H9 (cell line): ENCODE results near the gene GFRA1. TPM values are rescaled to one million over a fixed set of nuclear protein-coding genes. Genes with fewer than 3 reads are reported as not detected.

ENCODE experiments used
- DNase-seq: peaks from one replicate; pipeline ENCODE4 v3.0.0-alpha.2; 2017
- H2AFZ ChIP-seq: one replicate; pipeline ENCODE4 v1.6.1; 2013; ENCODE audit warnings: mild to moderate bottlenecking, low read length, control low read depth, moderate library complexity
- H2AK5ac ChIP-seq: 2 replicates; pipeline ENCODE4 v1.6.1; 2013; ENCODE audit warnings: low read length, control low read depth, mixed read lengths; ENCODE audit not compliant: insufficient read length
- H2BK120ac ChIP-seq: one replicate; pipeline ENCODE4 v1.6.1; 2013; ENCODE audit warnings: low read depth, mild to moderate bottlenecking, low read length, control low read depth, inconsistent platforms; ENCODE audit not compliant: poor library complexity, severe bottlenecking
- H2BK12ac ChIP-seq: 2 replicates; pipeline ENCODE4 v1.6.1; 2013; ENCODE audit warnings: low read length, control low read depth, mixed read lengths, low read depth; ENCODE audit not compliant: insufficient read length
- H2BK15ac ChIP-seq: 2 replicates; pipeline ENCODE4 v1.6.1; 2013; ENCODE audit warnings: low read depth, low read length, control low read depth
- H2BK20ac ChIP-seq: one replicate; pipeline ENCODE4 v1.6.1; 2013; ENCODE audit warnings: low read depth, mild to moderate bottlenecking, low read length, control low read depth, inconsistent platforms; ENCODE audit not compliant: poor library complexity, severe bottlenecking
- H2BK5ac ChIP-seq: 2 replicates; pipeline ENCODE4 v1.6.1; 2013; ENCODE audit warnings: low read length, control low read depth, mixed read lengths; ENCODE audit not compliant: insufficient read length
- H3K14ac ChIP-seq: 2 replicates; pipeline ENCODE4 v1.6.1; 2013; ENCODE audit warnings: low read length, control low read depth; ENCODE audit not compliant: insufficient read depth
- H3K18ac ChIP-seq: 2 replicates; pipeline ENCODE4 v1.6.1; 2013; ENCODE audit warnings: low read depth, mild to moderate bottlenecking, mixed read lengths, low read length, control low read depth; ENCODE audit not compliant: insufficient read length
- H3K23ac ChIP-seq: 2 replicates; pipeline ENCODE4 v1.6.1; 2013; ENCODE audit warnings: low read length, control low read depth, mixed read lengths, low read depth; ENCODE audit not compliant: insufficient read length
- H3K23me2 ChIP-seq: 2 replicates; pipeline ENCODE4 v1.6.1; 2013; ENCODE audit warnings: low read depth, mild to moderate bottlenecking, mixed read lengths, low read length, control low read depth; ENCODE audit not compliant: insufficient read length, poor library complexity, severe bottlenecking
- H3K27ac ChIP-seq: 2 replicates; pipeline ENCODE4 v1.5.1; 2013; ENCODE audit warnings: low read length, control low read depth, mixed read lengths, low read depth; ENCODE audit not compliant: insufficient read length
- H3K27me3 ChIP-seq: 2 replicates; pipeline ENCODE4 v1.6.1; 2013; ENCODE audit warnings: low read length, control low read depth, inconsistent platforms; ENCODE audit not compliant: insufficient read depth
- H3K4ac ChIP-seq: 2 replicates; pipeline ENCODE4 v1.6.1; 2013; ENCODE audit warnings: low read depth, mild to moderate bottlenecking, control low read depth, inconsistent platforms, low read length, moderate library complexity
- H3K4me1 ChIP-seq: 2 replicates; pipeline ENCODE4 v1.6.1; 2013; ENCODE audit warnings: low read length, control low read depth, inconsistent platforms; ENCODE audit not compliant: insufficient read depth
- H3K4me2 ChIP-seq: 2 replicates; pipeline ENCODE4 v1.6.1; 2013; ENCODE audit warnings: low read length, control low read depth, mixed read lengths; ENCODE audit not compliant: insufficient read length, insufficient read depth
- H3K56ac ChIP-seq: 2 replicates; pipeline ENCODE4 v1.6.1; 2013; ENCODE audit warnings: low read depth, mild to moderate bottlenecking, mixed read lengths, low read length, control low read depth; ENCODE audit not compliant: insufficient read length
- H3K79me1 ChIP-seq: 2 replicates; pipeline ENCODE4 v1.6.1; 2013; ENCODE audit warnings: low read depth, mild to moderate bottlenecking, moderate library complexity, low read length, control low read depth, inconsistent platforms; ENCODE audit not compliant: insufficient read depth, poor library complexity, severe bottlenecking
- H3K79me2 ChIP-seq: 2 replicates; pipeline ENCODE4 v1.6.1; 2013; ENCODE audit warnings: low read length, control low read depth, inconsistent platforms; ENCODE audit not compliant: insufficient read depth
- H3K9ac ChIP-seq: 2 replicates; pipeline ENCODE4 v1.6.1; 2013; ENCODE audit warnings: low read length, control low read depth, mixed read lengths; ENCODE audit not compliant: insufficient read length; ENCODE audit errors: extremely low read depth
- H3K9me3 ChIP-seq: one replicate; pipeline ENCODE4 v1.6.1; 2013; ENCODE audit warnings: low read depth, low read length, inconsistent platforms; ENCODE audit not compliant: control insufficient read depth
- H3T11ph ChIP-seq: one replicate; pipeline ENCODE4 v1.6.1; 2013; ENCODE audit warnings: mild to moderate bottlenecking, low read length, control low read depth, inconsistent platforms
- H4K20me1 ChIP-seq: one replicate; pipeline ENCODE4 v1.6.1; 2013; ENCODE audit not compliant: control insufficient read depth, insufficient read length, insufficient read depth
- H4K5ac ChIP-seq: 2 replicates; pipeline ENCODE4 v1.6.1; 2013; ENCODE audit warnings: low read depth, mild to moderate bottlenecking, mixed read lengths, low read length, control low read depth; ENCODE audit not compliant: insufficient read length
- H4K8ac ChIP-seq: replicated peaks from 2 replicates; pipeline ENCODE4 v1.6.1; 2013; ENCODE audit warnings: low read length, control low read depth, mixed read lengths, low read depth; ENCODE audit not compliant: insufficient read length
- H4K91ac ChIP-seq: 2 replicates; pipeline ENCODE4 v1.6.1; 2013; ENCODE audit warnings: low read depth, mild to moderate bottlenecking, moderate library complexity, mixed read lengths, low read length, control low read depth; ENCODE audit not compliant: insufficient read length
- H3K27ac Mint-ChIP-seq, 3 experiments: 2 replicates in 2 of 3; 3 replicates in 1 of 3; pipeline ENCODE4 v1.8.0; 2020 to 2021; ENCODE audit warnings: mixed read lengths in 3 of 3, mild to moderate bottlenecking in 1 of 3, moderate library complexity in 1 of 3
- H3K27me3 Mint-ChIP-seq: 2 replicates; pipeline ENCODE4 v1.8.0; 2021; ENCODE audit warnings: low read depth, mild to moderate bottlenecking, moderate library complexity, mixed read lengths
- H3K36me3 Mint-ChIP-seq, 3 experiments: 2 replicates in 2 of 3; 3 replicates in 1 of 3; pipeline ENCODE4 v1.8.0; 2020 to 2021; ENCODE audit warnings: low read depth in 3 of 3, mixed read lengths in 3 of 3; ENCODE audit not compliant: insufficient read depth in 1 of 3
- H3K4me1 Mint-ChIP-seq, 2 experiments: 2 replicates each; pipeline ENCODE4 v1.8.0; 2020; ENCODE audit warnings: mixed read lengths in 2 of 2
- H3K4me3 Mint-ChIP-seq, 2 experiments: 2 replicates in 1 of 2; 3 replicates in 1 of 2; pipeline ENCODE4 v1.8.0; 2020 to 2021; ENCODE audit warnings: mild to moderate bottlenecking in 2 of 2, mixed read lengths in 2 of 2, moderate library complexity in 1 of 2
- H3K9me3 Mint-ChIP-seq, 2 experiments: 2 replicates in 1 of 2; 3 replicates in 1 of 2; pipeline ENCODE4 v1.8.0; 2020; ENCODE audit warnings: mild to moderate bottlenecking in 2 of 2, mixed read lengths in 2 of 2, moderate library complexity in 1 of 2
- CTCF ChIP-seq: fragments of 200-600 bp; sonication (generic); conservative IDR thresholded peaks from 3 replicates; pipeline ENCODE4 v1.8.0; 2021; ENCODE audit warnings: antibody characterized with exemption, mild to moderate bottlenecking
- WGBS: extraction: QIAGEN DNeasy Blood & Tissue Kit; methylation state at CpG from one replicate; pipeline ENCODE4 v1.1.7; 2013; ENCODE audit warnings: missing lambda C conversion rate, low lambda C conversion rate, mixed read lengths; ENCODE audit not compliant: insufficient read length; ENCODE audit errors: extremely low coverage; 5-methylcytosine and 5-hydroxymethylcytosine counted together
- total RNA-seq: library from RNA; stranded (reverse); gene quantifications from 2 replicates; pipeline ENCODE4 v1.2.1, GENCODE V29; 2021

The GFRA1 gene
- total RNA-seq, 1 experiment from 2014 or later = 0.24 TPM

- Histone ChIP-seq H3K18ac (no peak overlapping the region), H2BK5ac (no peak overlapping the region), H4K20me1 (no peaks in the 10 kb centered on the region), H4K8ac (no peak overlapping the region), H3K23ac (no peak overlapping the region), H2BK120ac (no peak overlapping the region), H3K4me1 (no peaks in the 10 kb centered on the region), H3K9ac (no peak overlapping the region), H3K9me3 (no peaks in the 10 kb centered on the region), H3K79me2 (no peaks in the 10 kb centered on the region), H3K4ac (no peak overlapping the region), H3K14ac (no peak overlapping the region), H4K5ac (no peak overlapping the region), H2BK12ac (no peak overlapping the region), H2BK15ac (no peak overlapping the region), H3K79me1 (no peaks in the 10 kb centered on the region), H3K4me2 (no peak overlapping the region), H2AFZ (no peak overlapping the region), H3K27me3 (no peaks in the 10 kb centered on the region), H3K23me2 (no peaks in the 10 kb centered on the region), H2BK20ac (no peak overlapping the region), H3K27ac (no peak overlapping the region), H3T11ph (no peak overlapping the region), H3K56ac (no peak overlapping the region), H2AK5ac (no peak overlapping the region), H4K91ac (no peak overlapping the region)
- DNase-seq = no peak
- no peak overlapping the region for H3K4me3 Mint-ChIP-seq
- WGBS = no CpG with 5 or more reads among the region's 1 CpG
- TF ChIP-seq CTCF = no peak
- peaks cover 2 to 14% (median 5%) of the 10 kb centered on the region in 3 experiments; a peak in 6 of 7 replicates for H3K36me3 Mint-ChIP-seq
- peaks cover 32 to 35% of the 10 kb centered on the region in 2 experiments for H3K4me1 Mint-ChIP-seq
- peaks cover 3% of the 10 kb centered on the region for H3K27me3 Mint-ChIP-seq
- H3K27ac Mint-ChIP-seq = no peak overlapping the region
- H3K9me3 Mint-ChIP-seq = peaks cover 14% of the 10 kb centered on the region in 2 experiments
These were observed 78.9 kb downstream of the GFRA1 start for GRCh38 chr10:116194061-116194460.
